Stomach (tissue), 9 donors: ENCODE data around the gene ATP6V1G3. TPM values are rescaled to one million over a fixed set of nuclear protein-coding genes. Genes with fewer than 3 reads are reported as not detected.

ENCODE experiments used
- DNase-seq, 2 donors: peaks; one replicate each; pipeline versions ENCODE4 v3.0.0 to v3.0.0-alpha.2; 2013 to 2019
- H3K27ac ChIP-seq, 5 donors: fragments of 200-600 bp in 4 of 5; sonication (generic) in 4 of 5; one replicate each; pipeline ENCODE4 v1.5.1; 2013 to 2019; ENCODE audit warnings: mild to moderate bottlenecking in 1 of 5, moderate library complexity in 1 of 5
- H3K27me3 ChIP-seq, 3 donors: fragments of 200-600 bp; sonication (generic); one replicate each; pipeline ENCODE4 v1.5.1; 2017 to 2019; ENCODE audit warnings: mixed run types in 1 of 3
- H3K36me3 ChIP-seq, 4 donors: fragments of 200-600 bp; sonication (generic); 1 replicate in 3 of 4; 2 replicates in 1 of 4; pipeline ENCODE4 v1.5.1; 2016 to 2019
- H3K4me1 ChIP-seq, 4 donors: fragments of 200-600 bp; sonication (generic); one replicate each; pipeline ENCODE4 v1.5.1; 2016 to 2019
- H3K4me3 ChIP-seq, 4 donors: fragments of 200-600 bp; sonication (generic) in 3 of 4; one replicate each; pipeline ENCODE4 v1.5.1; 2016 to 2019; ENCODE audit warnings: mild to moderate bottlenecking in 1 of 4
- H3K9me3 ChIP-seq, 4 donors: fragments of 200-600 bp; sonication (generic); one replicate each; pipeline ENCODE4 v1.5.1; 2016 to 2019
- CTCF ChIP-seq, 7 experiments: fragments of 450-650 bp in 4 of 7; fragments of 200-600 bp in 3 of 7; sonication (generic) in 3 of 7; IDR thresholded peaks; one replicate each; pipeline ENCODE4 v1.5.1; 2016 to 2019; ENCODE audit warnings: antibody characterized with exemption in 7 of 7, control low read depth in 2 of 7, mild to moderate bottlenecking in 1 of 7
- EP300 ChIP-seq: sonication (generic); formaldehyde crosslinking; IDR thresholded peaks from one replicate; pipeline ENCODE4 v1.6.1; 2017; ENCODE audit warnings: antibody characterized with exemption
- POLR2A ChIP-seq, 4 donors: fragments of 450-650 bp; IDR thresholded peaks; one replicate each; pipeline ENCODE4 v1.6.1; 2016; ENCODE audit warnings: antibody characterized with exemption in 4 of 4, control low read depth in 2 of 4, mild to moderate bottlenecking in 1 of 4, moderate library complexity in 1 of 4
- POLR2AphosphoS5 ChIP-seq, 3 donors: sonication (generic); formaldehyde crosslinking; IDR thresholded peaks; one replicate each; pipeline ENCODE4 v1.6.1; 2016; ENCODE audit warnings: antibody characterized with exemption in 3 of 3
- WGBS, 5 donors: extraction: QIAGEN DNeasy Blood & Tissue Kit in 3 of 5; methylation state at CpG; one replicate each; pipeline versions ENCODE4 v1.1.5 to v1.1.7; 2013 to 2018; 5-methylcytosine and 5-hydroxymethylcytosine counted together
- intact Hi-C: fragments of 100-400 bp; cut with DNase I; formaldehyde crosslinking; loops from one replicate; pipeline ENCODE4 v1.15.1; 2023; ENCODE audit warnings: low total_unique reads
- polyA plus RNA-seq, 3 donors: library from polyadenylated mRNA; stranded (reverse); fragments of 200-250 nt; gene quantifications; one replicate each; pipeline ENCODE4 v1.2.3, GENCODE V29; 2013
- total RNA-seq, 5 donors: library from RNA; depleted of rRNA; stranded (reverse); fragments of >200 nt; gene quantifications; one replicate each; pipeline versions ENCODE4 v1.1.0 to v1.2.3, GENCODE V29; 2014 to 2016
- donor health status: healthy with polysubstance abuse.
- donor health status: Bipolar disorder and iron deficiency.
- donor health status: healthy.

Gene ATP6V1G3
- total and polyA plus RNA-seq, 8 donors, result not detected

- no peak for DNase-seq
- WGBS, 5 donors, result 75 to 81% (median 79%) methylated on average over 2 of the region's 2 CpGs
- H3K27me3 ChIP-seq, result no peaks in the 10 kb centered on the region
- no peaks in the 10 kb centered on the region for H3K36me3 ChIP-seq
- H3K4me3 ChIP-seq, result no peak overlapping the region
- no peak for TF ChIP-seq CTCF (IDR thresholded peaks at IDR 0.05)
- no peak for TF ChIP-seq POLR2AphosphoS5 (IDR thresholded peaks at IDR 0.05)
- no peak for TF ChIP-seq EP300
- no peak for TF ChIP-seq POLR2A (IDR thresholded peaks at IDR 0.05)
- intact Hi-C loops, result no loop called here
- peaks cover 0 to 9% (median 6%) of the 10 kb centered on the region in 4 donors for H3K9me3 ChIP-seq
- H3K27ac ChIP-seq, result no peak overlapping the region
- no peaks in the 10 kb centered on the region for H3K4me1 ChIP-seq
These were observed 35.5 kb upstream of the ATP6V1G3 start for GRCh38 chr1:198575798-198576641.

GRCh38 chr1:198575292-198575691, 34.8 kb upstream of the ATP6V1G3 start:
- no peak for DNase-seq
- intact Hi-C loops, result no loop called here
- H3K4me1 ChIP-seq, result no peaks in the 10 kb centered on the region
- no peak for TF ChIP-seq CTCF (IDR thresholded peaks at IDR 0.05)
- no peak for TF ChIP-seq EP300
- TF ChIP-seq POLR2A (IDR thresholded peaks at IDR 0.05), result no peak
- TF ChIP-seq POLR2AphosphoS5 (IDR thresholded peaks at IDR 0.05), result no peak
- H3K9me3 ChIP-seq, result peaks cover 0 to 2% (median 0%) of the 10 kb centered on the region in 4 donors
- H3K27me3 ChIP-seq, result no peaks in the 10 kb centered on the region
- H3K36me3 ChIP-seq, result no peaks in the 10 kb centered on the region
- 50 to 78% (median 67%) methylated on average over 1 of the region's 1 CpG for WGBS, 5 donors
- H3K27ac ChIP-seq, result no peak overlapping the region
- no peak overlapping the region for H3K4me3 ChIP-seq

- no peak overlapping the region for H3K27ac ChIP-seq
These were observed 33.8 kb upstream of the ATP6V1G3 start for GRCh38 chr1:198574325-198574724.

GRCh38 chr1:198564716-198565115, 24.2 kb upstream of the ATP6V1G3 start:
- Histone ChIP-seq H3K9me3 (no peaks in the 10 kb centered on the region), H3K4me3 (no peak overlapping the region), H3K36me3 (no peaks in the 10 kb centered on the region), H3K27me3 (no peaks in the 10 kb centered on the region), H3K27ac (no peak overlapping the region), H3K4me1 (no peaks in the 10 kb centered on the region)
- 78 to 90% (median 85%) methylated on average over 1 of the region's 1 CpG for WGBS, 5 donors
- intact Hi-C loops, result no loop called here
- peak in 1 of 2 donors; percentile 12 for DNase-seq
- no peak for TF ChIP-seq POLR2AphosphoS5 (IDR thresholded peaks at IDR 0.05)
- TF ChIP-seq EP300, result no peak
- TF ChIP-seq POLR2A (IDR thresholded peaks at IDR 0.05), result no peak
- TF ChIP-seq CTCF (IDR thresholded peaks at IDR 0.05), result no peak

More at GRCh38 chr1:198574325-198574724, 33.8 kb upstream of the ATP6V1G3 start:
- Histone ChIP-seq H3K4me1 (no peaks in the 10 kb centered on the region), H3K27me3 (no peaks in the 10 kb centered on the region), H3K4me3 (no peak overlapping the region), H3K36me3 (no peaks in the 10 kb centered on the region), H3K9me3 (no peaks in the 10 kb centered on the region)
- no peak for DNase-seq
- 87 to 95% (median 90%) methylated on average over 1 of the region's 1 CpG for WGBS, 5 donors
- TF ChIP-seq POLR2AphosphoS5 (IDR thresholded peaks at IDR 0.05) (no peak), EP300 (no peak), CTCF (IDR thresholded peaks at IDR 0.05) (no peak), POLR2A (IDR thresholded peaks at IDR 0.05) (no peak)
- intact Hi-C loops, result no loop called here
